IPS-11a (cell line): ENCODE results near the gene ZP1.
"Not testable (repeated sequence)": the region's sequence is repeated elsewhere in the genome, so short reads cannot be mapped to it uniquely, and the experiment has no call there.

ENCODE experiments used
- H3K4me3 ChIP-seq: one replicate; pipeline ENCODE4 v1.5.1; 2013; ENCODE audit warnings: low read depth, low read length, control low read depth

The ZP1 gene

DNA sequence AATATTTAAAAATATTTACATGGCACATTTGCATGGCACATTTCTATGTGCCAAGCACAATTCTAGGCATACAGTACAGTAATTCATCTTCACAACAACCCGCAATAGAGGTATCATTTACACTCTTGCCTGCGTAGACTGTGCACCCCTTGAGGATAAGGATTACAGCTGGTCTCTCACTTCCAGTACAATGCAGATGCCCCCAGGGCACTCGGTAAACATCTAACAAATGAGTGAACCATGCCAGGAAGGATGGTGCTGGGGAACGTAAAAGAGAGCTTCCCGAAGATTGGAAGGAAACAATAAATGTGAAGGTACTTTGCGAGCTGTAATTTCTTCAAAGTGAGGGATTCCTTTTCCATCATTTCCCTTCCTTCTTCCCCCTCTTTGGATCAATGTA is 37.7 kb downstream of the ZP1 start:
- H3K4me3 ChIP-seq = peak overlapping the region; percentile 74

DNA sequence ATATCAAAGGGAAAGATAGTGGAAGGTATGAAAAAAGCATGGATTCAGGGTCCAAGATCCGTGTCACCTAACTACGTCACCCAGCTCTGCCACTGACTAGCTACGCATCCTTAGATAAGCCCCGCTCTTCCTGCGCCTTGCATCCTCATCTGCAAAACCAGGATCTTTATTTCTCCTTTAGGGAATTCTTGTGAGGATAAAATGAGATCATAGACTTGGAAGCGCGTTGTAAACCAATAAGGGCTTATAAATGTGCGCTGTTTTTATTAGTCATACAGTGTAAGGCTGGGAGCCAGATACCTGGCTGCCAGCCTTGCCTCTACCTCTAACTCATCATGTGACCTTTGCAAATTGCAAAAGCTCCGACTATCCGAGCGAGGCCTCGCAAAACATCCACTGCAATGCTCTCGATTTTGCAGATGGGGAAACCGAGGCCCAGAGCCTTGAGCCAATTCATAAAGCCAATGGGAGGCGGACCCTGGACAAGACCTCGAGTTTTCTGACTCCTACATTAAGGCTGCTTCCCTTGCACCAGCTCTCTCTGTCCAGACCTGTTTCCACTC is 38.3 kb downstream of the ZP1 start:
- peak overlapping the region; percentile 74 for H3K4me3 ChIP-seq

DNA sequence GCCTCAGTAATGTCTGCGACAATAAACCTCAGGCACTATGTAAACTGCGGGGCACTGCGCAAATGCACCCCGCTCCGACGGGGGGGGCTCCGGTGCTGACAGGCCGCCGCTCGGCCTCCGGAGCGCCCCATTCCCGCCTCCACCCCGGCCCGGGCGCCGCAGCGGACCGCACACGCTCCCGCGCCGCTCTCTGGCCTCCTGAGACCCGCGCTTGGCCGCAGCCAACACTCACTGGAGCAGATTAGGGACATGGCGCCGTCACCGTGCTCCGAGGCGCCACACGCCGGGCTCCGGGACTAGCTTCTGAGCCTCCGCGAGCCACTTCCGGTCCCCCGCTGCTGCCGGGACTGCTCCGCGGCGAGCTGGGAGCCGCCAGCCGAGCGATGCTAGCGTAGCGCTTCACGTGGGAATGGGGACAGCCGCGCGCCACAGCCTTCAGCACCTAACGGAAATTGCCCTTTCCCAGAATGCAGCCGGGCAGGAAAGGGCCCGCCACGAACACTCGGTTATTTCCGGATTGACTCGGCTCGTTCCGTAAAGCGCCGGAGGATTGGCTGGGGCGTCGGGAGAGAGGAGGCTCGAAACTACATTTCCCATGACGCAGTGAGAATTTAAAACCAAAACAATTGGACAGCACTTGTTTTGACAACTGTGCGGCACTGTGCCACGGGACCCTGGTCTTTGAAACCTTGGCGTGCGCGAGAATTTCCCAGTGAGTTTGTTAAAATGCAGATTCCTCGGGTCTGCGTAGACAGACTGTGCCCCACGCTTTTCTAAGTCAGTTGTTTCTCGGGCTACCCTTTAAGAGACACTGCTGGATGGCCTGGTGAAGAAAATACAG is 39.0 kb downstream of the ZP1 start, which contains the start of gene PRPF19:
TSS of gene PRPF19 (minus strand) at position 454 of the 841 bp plus-strand sequence. CDS start at position 251, 203 bp downstream.
- H3K4me3 ChIP-seq = peak within 1 kb of the TSS; percentile 74

DNA sequence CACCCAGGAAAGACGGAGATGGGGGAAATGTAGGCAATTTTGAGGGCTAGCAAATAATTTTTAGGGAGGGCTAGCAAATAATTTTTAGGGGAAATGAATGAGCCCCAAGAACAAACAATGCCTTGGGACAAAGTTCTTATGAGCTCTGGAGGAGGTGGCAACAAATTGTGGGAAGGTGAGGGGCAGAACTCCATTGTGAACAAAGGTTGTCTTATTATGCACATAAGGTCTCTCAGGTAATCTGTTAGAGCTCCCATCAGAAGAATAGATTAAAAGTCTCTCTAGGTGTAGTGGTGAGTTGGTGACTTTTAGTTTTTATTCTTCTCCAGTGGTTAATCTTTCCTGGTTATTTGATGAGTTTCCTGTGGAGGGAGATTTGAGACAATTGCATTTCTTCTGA is 41.5 kb downstream of the ZP1 start:
- no peak overlapping the region for H3K4me3 ChIP-seq

DNA sequence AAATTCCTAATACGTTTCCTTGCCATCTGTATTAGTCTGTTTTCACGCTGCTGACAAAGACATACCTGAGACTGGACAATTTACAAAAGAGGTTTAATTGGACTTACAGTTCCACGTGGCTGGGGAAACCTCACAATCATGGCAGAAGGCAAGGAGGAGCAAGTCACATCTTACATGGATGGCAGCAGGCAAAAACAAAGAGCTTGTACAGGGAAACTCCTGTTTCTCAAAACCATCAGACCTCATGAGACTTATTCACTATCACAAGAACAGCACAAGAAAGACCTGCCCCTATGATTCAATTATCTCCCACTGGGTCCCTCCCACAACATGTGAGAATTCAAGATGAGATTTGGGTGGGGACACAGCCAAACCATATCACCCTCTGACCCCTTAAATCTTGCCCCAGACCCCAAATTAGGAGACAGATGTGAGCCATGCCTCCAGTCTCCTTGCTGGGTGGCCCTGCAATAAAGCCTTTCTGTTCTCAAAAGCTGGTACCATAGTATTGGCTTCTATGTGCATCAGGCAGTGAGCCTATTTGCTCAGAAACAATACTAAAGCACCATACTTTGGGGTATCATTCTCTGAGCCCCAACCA is 42.4 kb downstream of the ZP1 start:
- not testable (repeated sequence) for H3K4me3 ChIP-seq

DNA sequence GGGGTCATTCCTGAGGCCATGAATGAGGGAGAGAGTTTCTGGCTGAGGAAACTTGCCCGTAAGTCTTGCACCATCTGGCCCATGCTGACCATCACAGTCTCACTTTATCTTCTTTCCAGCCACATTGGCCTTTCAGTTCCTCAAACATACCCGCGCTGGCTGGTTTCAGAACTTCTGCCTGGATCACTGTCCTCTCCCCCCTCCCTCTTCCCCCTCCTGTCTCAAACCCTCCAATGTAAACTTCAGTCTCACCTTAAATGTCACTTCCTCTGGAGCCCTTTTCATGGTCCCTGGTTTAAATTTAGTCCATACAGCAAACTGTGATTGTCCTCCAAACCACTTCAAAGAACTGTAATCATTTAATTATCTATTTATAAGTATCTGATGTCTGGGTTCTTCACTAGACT is 42.9 kb downstream of the ZP1 start:
- no peak overlapping the region for H3K4me3 ChIP-seq

DNA sequence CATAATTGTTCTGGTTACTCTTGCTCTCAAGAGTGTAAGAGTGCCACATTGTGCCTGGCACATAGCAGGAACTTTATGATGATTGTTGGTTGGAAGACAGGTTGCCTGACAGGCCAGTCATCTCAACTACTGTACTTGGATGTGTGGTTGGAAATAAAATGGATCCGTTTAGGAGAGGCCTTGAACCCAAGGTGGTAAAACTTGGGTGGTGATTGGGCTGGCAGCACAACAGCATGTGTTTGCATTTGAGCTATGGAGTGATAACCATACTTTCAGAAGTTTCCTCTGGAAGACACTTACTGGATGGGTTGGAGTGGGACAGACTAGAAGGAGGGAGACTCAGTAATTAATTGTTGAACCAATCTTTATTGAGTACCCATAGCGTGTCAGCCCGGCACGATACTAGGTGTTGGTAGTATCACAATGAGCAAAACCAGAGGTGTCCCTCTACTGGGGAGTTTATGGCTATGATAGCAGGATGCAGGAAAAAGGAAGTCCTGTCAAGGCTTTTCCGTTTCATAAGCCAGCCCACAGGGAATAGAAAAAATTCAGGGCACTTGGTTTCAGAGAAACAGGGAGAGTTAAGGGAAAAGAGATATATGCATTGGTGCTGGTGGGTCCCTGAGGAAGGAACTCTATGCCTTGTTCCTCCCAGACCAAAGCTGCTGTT is 43.5 kb downstream of the ZP1 start:
- H3K4me3 ChIP-seq = no peak overlapping the region

DNA sequence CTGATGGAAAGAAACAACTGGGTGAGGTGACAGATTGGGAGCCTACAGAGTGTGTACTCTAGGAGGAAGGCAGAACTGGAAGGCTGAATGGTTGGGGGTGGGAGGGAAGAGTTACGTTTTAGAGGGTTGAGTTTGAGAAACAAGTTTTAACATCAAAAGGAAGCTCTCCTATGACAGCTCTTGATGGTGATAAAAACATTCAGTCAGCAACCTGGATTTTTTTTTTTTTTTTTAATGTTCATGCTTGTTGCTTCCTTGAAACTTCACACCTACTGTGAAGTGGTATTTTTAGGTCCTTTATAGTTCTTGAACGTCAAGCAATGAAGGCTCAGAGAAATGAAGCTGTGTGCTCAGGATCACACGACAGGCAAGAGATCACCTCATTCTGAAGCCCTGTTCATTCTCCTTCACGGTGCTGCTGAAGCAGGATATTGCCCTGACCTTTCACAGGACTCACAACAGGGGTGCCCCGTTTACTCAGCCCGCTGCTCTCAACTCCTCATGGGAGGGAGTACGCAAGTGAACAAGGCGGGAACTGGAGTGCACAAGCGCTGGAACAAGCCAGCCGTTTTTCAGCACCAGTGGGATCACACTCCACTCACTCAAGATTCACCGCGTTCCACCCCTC is 45.0 kb downstream of the ZP1 start:
- no peak overlapping the region for H3K4me3 ChIP-seq

DNA sequence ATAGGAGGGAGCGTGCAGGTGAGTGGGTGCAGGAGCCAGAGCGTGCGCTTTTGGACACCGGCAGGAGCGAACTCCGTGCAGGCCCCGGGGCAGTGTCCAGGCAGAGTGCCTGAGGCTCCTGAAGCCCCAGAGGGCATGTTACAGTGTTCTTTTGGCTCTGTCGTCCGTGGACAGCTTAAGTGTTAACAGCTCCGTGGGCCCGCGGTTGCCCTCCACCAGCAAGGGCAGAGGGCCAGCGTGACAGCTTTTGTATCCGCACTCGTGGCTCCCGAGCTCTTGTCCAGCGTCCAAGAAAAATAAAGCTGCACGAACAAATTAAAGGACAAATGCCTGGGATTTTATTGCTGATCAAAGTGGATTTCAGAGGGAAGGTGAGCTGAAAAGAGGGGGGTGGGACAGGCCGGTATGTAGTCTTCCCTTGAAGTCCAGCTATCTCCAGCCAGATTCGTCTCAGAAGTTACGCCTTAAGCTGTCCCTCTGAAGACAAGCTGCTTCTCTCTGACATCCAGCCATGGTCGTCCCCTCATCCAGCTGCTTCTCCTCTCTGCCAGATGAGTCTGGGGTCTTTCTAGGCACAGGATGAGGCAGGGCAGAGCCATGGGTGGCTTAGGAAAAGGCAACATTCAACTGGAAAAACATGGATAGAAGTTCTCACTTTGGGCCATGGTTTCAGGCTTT is 45.6 kb downstream of the ZP1 start:
- no peak overlapping the region for H3K4me3 ChIP-seq

DNA sequence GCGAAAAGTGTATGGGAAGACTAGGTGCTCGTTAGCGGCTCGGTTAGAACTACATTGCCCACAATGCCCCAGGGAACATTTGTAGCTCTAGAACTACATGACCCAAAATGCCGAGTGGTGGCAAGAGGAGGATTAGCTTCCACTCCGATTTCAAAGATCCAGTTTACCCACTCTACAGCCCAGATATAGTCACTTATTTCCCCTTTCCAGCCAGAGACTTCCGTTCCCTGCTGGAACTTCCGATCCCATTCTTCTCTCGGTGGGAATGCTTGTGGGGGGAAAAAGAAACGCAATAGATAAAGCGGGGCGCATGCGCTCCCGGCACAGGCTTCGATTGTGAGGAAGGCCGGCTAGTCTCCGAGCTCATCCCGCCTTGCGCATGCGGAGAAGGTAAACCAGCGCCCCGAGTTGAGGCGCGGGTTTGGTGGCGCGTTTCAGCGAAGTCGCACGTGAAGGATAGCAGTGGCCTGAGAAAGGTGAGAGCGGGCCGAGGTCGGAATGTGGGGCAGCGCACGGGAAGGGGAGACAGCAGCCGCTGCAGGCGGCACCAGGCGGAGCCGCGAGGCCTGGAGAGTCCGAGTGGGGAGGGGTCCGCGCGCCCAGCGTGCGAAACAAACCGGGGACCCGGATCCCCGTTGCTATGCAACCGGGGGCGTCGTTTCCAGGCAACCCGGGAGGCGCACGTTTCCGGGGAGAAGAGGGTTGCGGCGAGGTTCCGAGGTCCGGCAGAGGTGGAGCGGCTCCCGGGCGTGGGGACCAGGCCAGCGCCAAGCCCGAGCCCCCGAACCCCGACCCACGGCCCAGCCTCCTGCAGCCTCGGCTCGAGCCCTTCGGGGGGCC is 46.7 kb downstream of the ZP1 start, which contains the start of gene TMEM109:
TSS of gene TMEM109 (plus strand) at position 366 of the 840 bp plus-strand sequence. CDS start 5,536 bp downstream, outside the sequence.
- H3K4me3 ChIP-seq = peak within 1 kb of the TSS; percentile 55

DNA sequence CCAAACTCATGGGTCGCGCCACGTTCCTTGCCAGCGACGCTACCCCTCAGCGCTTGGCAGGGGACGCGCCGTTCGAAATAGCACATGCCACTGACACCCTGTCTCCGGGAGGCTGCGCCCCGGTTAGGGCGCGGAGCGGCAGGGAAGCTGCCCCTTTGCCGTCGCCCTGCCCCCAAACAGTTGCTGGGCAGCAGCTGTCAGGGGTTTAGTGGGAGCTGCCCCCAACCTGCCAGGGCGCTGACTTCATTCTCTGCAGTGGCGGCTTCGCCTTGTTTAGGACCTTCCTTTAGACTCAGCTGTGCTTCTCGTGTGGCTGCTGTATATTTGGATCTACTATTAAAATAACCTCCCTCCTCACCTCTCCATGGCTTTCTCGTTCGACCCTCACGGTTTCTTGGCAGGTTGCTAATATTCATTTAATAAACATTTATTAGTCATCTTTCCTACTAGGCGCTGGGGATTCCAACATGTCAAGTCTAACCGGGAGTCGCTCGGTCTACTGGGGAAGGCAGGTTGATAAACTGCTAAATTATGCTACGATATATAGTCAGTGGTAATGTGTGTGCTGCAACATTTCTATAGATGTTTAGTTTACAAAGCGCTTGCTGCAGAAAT is 47.4 kb downstream of the ZP1 start:
- H3K4me3 ChIP-seq = peak overlapping the region; percentile 55

DNA sequence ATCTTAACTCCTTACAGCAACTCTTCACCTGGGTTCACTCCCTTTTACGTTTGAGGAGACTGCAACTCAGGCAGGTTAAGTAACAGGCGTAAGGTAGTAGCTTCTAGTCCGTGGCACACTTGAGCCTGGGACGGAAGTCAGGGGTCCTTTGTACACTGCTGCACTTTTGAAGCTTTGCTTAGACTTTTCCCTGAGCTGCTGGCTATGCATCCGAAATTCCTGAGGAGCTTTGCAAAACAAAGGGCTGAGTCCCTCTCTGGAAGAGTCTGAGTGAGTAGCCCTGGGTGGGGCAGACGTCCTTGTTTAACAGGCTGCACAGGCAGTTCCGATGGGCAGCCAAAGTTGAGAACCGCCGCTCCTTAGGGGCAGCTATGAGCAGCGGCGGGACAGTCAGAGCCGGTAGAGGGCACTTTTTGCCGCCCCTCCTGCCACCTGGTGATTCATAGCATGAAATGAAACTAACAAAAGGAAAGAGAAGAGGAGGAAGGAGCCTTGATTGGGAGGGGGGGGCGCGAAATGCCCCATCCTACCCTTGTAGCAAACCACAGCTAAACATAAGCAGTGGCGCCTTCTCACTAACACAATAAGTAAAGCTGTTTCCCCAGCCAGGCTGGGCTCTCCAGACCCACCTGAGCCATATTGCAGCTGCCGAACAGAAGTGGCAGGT is 48.0 kb downstream of the ZP1 start:
- no peak overlapping the region for H3K4me3 ChIP-seq

DNA sequence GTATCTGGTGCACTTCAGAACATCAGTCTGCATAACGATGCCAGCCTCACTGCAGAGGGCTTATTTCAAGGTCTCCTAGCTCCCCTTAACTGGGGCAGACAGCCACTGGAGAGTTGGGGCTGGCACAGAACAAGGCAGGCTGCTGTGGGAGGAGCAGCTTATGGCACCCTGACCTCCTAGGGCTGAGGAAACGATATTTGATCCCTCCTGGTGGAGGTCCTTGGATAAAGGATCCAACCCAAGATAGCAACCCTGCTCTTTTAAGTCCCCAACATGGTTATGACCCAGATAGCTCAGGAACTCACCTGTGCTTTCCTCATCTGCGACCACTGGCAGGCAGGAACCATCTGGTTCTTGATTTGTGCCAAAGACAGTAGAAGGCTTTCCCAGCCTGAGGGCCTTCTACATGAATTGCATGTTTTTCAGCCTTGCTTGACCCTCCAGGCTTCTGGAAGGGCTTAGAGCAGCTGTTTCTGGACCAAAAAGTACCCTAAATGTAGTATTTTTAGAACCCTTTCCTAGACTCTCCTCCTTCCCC is 49.4 kb downstream of the ZP1 start:
- H3K4me3 ChIP-seq = no peak overlapping the region

DNA sequence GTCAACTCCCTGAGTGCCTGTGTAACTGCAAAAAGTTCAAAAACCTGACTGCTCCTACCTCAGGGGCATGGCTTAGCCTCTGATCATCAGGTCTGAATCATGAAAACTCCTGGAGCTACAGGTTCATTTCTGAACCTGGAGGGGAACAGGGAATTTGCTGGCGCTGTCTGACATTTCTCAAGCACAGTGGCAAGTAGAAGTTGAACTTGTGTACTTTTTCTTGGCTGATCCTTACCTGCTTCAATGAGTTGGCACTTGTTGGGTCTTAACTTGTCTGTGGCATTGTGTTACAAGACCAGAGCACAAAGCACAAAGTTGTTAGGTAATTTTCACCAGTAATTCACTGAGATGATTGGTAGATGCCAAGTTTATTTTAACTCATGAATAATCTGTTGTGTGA is 49.9 kb downstream of the ZP1 start:
- no peak overlapping the region for H3K4me3 ChIP-seq

DNA sequence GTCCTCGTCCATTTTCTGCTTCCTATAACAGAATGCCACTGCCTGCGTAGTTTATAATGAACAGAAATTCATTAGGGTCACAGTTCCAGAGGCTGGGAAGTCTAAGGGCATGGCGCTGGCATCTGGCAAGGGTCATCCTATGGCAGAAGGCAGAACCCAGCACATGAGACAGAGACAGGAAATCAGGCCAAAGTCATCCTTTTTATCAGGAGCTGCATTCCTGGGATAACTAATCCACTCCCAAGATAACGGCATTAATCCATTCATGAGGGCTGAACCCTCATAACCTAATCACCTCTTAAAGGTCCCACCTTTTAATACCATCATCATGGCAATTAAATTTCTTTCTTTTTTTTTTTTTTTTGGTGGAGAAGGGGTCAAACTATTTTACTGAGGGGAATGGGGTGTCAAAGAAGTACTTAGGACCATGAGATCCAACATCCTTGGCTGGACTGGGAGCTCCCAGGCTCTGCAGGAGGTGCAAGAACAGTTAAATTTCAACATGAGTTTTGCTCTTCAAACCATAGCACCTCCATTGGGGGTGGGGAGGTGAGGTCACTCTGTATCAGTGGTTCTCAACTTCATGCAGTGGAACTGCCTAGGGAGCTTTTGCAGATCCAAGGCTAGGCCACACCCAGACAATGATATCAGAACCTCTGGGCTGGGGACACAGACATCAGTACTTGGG is 51.1 kb downstream of the ZP1 start:
- no peak overlapping the region for H3K4me3 ChIP-seq

DNA sequence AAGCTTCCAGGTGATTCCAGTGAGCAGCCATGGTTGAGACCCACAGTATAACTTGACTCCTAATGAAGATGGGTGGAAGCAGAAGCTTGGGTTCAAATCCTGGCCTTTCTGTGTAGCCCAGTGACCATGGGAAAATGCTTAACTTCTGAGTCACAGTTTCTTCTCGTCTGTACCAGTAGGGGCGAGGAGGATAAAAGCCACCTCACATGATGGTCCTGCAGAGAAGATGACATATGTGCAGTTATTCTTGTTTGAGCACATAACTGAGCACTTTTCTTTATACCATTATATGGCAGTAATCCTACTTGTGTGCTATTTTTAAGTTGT is 51.6 kb downstream of the ZP1 start:
- no peak overlapping the region for H3K4me3 ChIP-seq

DNA sequence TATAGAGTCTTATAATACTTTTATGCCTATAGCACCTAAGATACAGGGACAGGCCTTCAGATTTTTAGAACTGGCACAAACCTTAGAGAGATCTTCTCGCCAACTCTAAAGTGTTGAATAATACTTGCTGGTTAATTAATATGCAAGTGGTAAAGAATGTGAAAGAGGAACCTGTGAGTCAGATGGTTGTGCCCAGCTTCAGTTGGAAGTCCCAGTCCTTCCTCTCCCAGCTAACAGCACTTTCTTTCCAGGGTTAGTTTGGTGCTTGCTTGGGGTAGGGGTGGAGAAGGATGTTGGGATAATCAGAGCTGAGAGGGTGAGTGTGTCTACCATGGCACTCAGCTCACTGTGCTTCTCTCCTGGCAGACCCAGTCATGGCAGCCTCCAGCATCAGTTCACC is 52.0 kb downstream of the ZP1 start:
- no peak overlapping the region for H3K4me3 ChIP-seq

DNA sequence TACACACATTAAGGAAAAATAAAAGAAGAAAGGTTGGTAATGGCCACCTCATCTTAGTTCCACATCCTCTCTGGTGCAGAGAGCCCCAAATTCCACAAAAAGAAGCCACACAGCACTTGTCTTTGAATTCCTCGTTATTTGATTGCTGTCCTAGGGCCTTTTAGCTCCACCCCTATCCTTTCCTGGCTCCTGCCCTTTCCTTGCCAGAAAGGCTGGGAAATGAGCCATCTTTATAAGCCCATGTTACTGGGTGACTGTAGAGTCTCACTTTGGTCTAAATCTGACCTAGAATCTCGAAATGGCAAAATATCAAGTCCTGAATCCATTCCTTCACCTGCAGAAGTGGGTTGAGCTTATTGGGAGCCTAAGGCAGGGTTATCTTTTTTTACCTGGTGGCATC is 52.6 kb downstream of the ZP1 start:
- no peak overlapping the region for H3K4me3 ChIP-seq
